Measurements from ENCODE around the gene KAT14.

GRCh38 chr20:18180815-18181214 lies 43.2 kb downstream of the KAT14 start:
- no peak for TF ChIP-seq CTCF (IDR thresholded peaks at IDR 0.05)
- TF ChIP-seq POLR2A (IDR thresholded peaks at IDR 0.05) = no peak
- TF ChIP-seq POLR2AphosphoS5 (IDR thresholded peaks at IDR 0.05) = no peak
- TF ChIP-seq EP300 (IDR thresholded peaks at IDR 0.05; ENCODE audit: low read depth) = no peak
